ENCODE data around the gene FBXO42. TPM values are rescaled to one million over a fixed set of nuclear protein-coding genes. Genes with fewer than 3 reads are reported as not detected.
"Not testable (repeated sequence)": the region's sequence is repeated elsewhere in the genome, so short reads cannot be mapped to it uniquely, and the experiment has no call there.

The FBXO42 gene
- total and polyA plus RNA-seq, 12 donors = 12.4 to 26.6 (median 20.5) TPM

DNA sequence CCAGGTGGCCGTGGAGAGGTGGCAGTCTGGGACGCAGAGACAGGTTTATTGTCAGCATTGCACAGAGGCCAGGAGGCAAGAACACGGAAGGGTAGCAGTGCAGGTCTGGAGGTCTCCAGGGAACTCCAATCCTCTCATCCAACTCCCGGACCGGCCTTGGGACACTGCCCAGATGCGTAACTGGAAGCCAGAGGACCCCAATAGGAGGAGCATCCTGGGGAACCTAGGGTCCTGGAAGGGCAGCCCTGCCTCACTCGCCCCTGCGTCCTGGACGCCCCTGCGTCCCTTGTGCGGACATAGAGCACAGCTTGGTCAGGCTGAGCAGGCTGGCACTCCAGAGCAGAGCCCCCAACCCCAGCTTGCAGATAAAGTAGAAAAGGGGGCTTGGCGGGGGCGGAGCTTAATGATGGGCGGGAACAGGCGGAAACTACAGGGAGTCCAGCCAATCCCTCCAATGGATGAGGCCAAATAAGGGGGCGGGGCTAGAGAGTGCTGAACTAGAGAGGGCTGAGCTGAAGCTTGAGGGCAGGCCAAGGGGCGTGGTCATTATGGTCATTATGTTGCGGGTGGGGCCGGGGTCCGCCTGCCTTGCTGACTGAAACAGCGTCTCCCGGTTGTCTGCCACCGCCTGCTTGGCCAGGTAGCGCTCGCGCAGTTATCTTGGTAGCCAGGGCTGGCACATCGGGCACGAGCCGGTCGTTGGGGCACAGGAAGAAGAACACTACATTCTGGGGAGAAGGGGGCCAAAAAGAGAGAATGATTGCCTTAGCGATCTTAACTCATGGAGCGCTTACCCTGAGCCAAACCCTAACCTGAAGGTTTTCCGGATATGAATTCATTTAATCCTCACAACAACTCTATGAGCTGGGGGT lies 136.2 kb downstream of the FBXO42 start:
- WGBS, 2 donors = 13 to 15% methylated on average over 33 of the region's 33 CpGs
- peak overlapping the region in 7 of 10 donors; percentile 35 to 74 (median 61) for H3K27ac ChIP-seq

DNA sequence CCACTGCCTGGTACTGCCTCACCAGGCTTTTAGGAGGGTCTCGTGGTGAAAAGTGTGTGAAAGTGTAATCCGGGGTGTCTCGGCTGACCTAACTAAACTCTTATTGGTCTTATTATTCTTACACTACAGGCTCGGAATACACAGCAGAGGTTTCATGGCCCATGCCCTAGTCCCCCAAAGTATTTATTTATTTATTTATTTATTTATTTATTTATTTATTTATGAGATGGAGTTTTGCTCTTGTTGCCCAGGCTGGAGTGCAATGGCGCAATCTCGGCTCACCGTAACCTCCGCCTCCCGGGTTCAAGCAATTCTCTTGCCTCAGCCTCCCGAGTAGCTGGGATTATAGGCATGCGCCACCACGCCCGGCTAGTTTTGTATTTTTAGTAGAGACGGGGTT lies 137.0 kb downstream of the FBXO42 start:
- ATAC-seq; H3K27me3 ChIP-seq; H3K36me3 ChIP-seq; DNase-seq; H3K9me3 ChIP-seq; H3K4me3 ChIP-seq; intact Hi-C loops (cut with DNase I); H3K27ac ChIP-seq: not testable (repeated sequence)
- H3K4me1 ChIP-seq = peaks cover 3 to 23% (median 14%) of the 10 kb centered on the region in 9 donors
- WGBS, 2 donors = 93 to 94% methylated on average over 14 of the region's 14 CpGs

More for the DNA sequence above, 136.2 kb downstream of the FBXO42 start:
- Histone ChIP-seq H3K4me1 (peaks cover 3 to 23% (median 14%) of the 10 kb centered on the region in 9 donors), H3K4me3 (peak overlapping the region in 9 of 10 donors; percentile 40 to 63 (median 60)), H3K36me3 (no peaks in the 10 kb centered on the region), H3K27me3 (no peaks in the 10 kb centered on the region), H3K9me3 (no peaks in the 10 kb centered on the region)
- TF ChIP-seq, protein P1, sequence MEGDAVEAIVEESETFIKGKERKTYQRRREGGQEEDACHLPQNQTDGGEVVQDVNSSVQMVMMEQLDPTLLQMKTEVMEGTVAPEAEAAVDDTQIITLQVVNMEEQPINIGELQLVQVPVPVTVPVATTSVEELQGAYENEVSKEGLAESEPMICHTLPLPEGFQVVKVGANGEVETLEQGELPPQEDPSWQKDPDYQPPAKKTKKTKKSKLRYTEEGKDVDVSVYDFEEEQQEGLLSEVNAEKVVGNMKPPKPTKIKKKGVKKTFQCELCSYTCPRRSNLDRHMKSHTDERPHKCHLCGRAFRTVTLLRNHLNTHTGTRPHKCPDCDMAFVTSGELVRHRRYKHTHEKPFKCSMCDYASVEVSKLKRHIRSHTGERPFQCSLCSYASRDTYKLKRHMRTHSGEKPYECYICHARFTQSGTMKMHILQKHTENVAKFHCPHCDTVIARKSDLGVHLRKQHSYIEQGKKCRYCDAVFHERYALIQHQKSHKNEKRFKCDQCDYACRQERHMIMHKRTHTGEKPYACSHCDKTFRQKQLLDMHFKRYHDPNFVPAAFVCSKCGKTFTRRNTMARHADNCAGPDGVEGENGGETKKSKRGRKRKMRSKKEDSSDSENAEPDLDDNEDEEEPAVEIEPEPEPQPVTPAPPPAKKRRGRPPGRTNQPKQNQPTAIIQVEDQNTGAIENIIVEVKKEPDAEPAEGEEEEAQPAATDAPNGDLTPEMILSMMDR (IDR thresholded peaks at IDR 0.05) = no peak
- intact Hi-C loops (cut with DNase I) = no loop called here
- DNase-seq (peak; percentile 74 to 82), ATAC-seq (peak; percentile 34 to 76 (median 63))

DNA sequence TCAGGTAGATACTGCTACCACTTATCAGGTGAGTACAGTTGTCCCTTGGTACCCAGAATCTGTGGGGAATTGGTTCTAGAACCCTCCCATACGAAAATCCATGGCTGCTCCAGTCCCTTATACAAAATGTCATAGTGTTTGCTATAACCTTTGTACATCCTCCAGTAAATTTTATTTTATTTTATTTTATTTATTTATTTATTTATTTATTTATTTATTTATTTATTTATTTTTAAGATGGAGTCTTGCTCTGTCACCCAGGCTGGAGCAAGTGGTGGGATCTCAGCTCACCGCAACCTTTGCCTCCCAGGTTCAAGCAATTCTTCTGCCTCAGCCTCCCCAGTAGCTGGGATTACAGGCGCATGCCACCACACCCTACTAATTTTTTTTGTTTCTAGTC lies 138.7 kb downstream of the FBXO42 start:
- H3K36me3 ChIP-seq; DNase-seq; H3K27me3 ChIP-seq; H3K9me3 ChIP-seq; intact Hi-C loops (cut with DNase I); ATAC-seq; H3K27ac ChIP-seq; H3K4me3 ChIP-seq: not testable (repeated sequence)
- WGBS, 2 donors = 95 to 96% methylated on average over 3 of the region's 3 CpGs
- H3K4me1 ChIP-seq = peaks cover 3 to 23% (median 14%) of the 10 kb centered on the region in 9 donors

DNA sequence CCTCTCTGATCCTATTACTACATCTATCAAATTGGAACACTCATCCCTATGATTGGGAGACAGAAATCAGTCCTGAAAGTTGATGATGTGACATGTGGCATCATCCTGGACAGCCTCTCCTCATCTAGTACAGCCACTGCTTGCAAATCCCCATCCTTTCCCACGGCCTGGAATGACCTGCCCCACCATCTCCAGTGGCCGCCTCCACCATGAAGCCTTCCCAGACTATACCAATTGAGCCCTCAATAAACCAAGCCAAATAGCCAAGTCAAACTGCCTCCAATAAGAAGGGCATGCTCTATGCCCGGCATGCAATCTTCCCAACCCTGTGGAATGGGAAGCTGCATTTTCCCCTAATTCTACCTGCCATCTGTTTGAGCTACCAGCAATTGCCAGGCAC lies 139.3 kb downstream of the FBXO42 start:
- intact Hi-C loops (cut with DNase I) = no loop called here
- peaks cover 3 to 22% (median 14%) of the 10 kb centered on the region in 9 donors for H3K4me1 ChIP-seq

DNA sequence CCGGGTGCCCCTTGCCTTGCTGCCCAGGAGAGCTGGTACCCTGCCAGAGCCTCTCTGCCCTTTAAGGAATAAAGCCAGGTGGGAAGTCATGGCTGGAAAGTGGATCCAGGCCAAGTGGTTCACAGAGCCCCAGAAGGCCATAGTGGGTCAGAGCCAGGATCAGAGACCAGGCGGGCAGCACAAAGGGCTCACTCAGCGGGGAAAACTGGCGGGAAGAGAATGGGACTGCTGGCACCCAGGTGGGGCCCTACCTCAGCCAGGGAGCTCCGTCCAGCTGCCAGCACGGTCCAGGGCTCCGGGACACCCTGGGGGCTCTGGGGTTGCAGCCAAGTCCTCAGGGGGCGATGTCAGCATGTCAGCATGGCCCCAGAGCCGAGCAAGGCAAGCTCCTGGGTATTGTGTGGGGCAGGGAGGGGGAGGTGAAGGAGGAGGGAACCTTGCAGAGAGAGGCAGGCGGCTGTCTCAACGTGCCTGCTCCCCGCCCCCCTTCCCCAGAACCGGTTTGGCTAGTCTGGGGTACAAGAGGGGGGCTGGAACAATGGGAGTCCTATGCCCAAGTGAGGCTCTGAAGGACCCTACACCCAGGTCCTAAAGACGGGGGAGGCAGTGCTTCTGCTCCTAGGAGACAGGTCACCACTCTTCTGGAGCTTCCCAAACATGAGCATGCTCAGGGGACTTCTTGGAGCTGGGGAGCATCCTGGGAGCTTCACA lies 139.9 kb downstream of the FBXO42 start, which contains the start of gene ARHGEF19:
TSS of gene ARHGEF19 (minus strand) at position 402 of the 711 bp plus-strand sequence. CDS start 3,598 bp downstream, outside the sequence.
- peaks cover 3 to 19% (median 16%) of the 10 kb centered on the region in 9 donors for H3K4me1 ChIP-seq
- H3K4me3 ChIP-seq = no peak within 1 kb of the TSS
- no peaks in the 10 kb centered on the region for H3K9me3 ChIP-seq
- 38 to 39% methylated on average over 14 of the region's 14 CpGs for WGBS, 2 donors
- H3K27me3 ChIP-seq = no peaks in the 10 kb centered on the region
- no peak within 1 kb of the TSS for H3K27ac ChIP-seq
- intact Hi-C loops (cut with DNase I) = no loop called here
- no peaks in the 10 kb centered on the region for H3K36me3 ChIP-seq
- DNase-seq (no peak), ATAC-seq (no peak)
- TF ChIP-seq, protein P1 (IDR thresholded peaks at IDR 0.05) = no peak

More for the DNA sequence above, 139.3 kb downstream of the FBXO42 start:
- DNase-seq (no peak), ATAC-seq (no peak)
- TF ChIP-seq, protein P1 (IDR thresholded peaks at IDR 0.05) = no peak
- Histone ChIP-seq H3K4me3 (no peak overlapping the region), H3K27ac (no peak overlapping the region), H3K9me3 (no peaks in the 10 kb centered on the region), H3K27me3 (no peaks in the 10 kb centered on the region), H3K36me3 (no peaks in the 10 kb centered on the region)
- WGBS, 2 donors = 66 to 67% methylated on average over 3 of the region's 3 CpGs

Data from heart right ventricle (tissue), 16 donors.